HK-2 (cell line): Measurements from ENCODE around the gene INVS.
A peak's percentile ranks its signal among the peaks of the same experiment; 100 is the strongest.
"Not testable (repeated sequence)": the region's sequence is repeated elsewhere in the genome, so short reads cannot be mapped to it uniquely, and the experiment has no call there.

Experiments
- DNase-seq: peaks from one replicate; pipeline ENCODE4 v3.0.0-alpha.2; 2018; ENCODE audit not compliant: unreplicated experiment

INVS gene

GRCh38 chr9:100322954-100323536 is 224.0 kb downstream of the INVS start:
- DNase-seq, result peak; percentile 20

DNA sequence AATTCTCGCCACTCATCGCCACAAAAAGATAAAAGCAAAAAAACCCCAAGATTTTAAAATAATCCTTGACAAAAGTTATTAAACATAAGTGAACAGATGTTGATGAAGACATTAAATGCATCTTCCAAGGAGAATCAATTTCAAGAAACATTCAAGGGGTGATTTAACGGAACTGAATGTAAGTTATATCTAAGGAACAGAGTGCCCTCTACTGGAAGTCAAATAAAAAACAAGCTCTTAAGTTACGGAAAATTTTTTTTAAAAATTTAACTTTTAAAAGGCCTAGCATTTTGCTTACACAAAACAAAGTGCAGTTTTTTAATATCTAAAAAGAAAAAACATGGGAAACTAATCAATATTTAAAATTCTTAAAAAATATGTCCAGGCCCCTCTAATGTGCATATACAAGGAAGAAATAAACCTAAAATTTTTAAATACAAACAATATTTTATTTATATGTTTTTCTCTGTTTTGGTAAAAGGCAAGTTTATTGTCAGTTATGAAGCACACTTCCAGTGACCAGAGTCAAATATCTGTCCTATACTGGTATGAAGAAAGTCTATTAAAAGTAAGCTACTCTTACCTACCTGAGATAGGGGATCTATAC is 225.7 kb downstream of the INVS start:
- DNase-seq, result no peak

- not testable (repeated sequence) for DNase-seq
Measured at GRCh38 chr9:100338736-100339135, 239.7 kb downstream of the INVS start.

GRCh38 chr9:100340224-100340623 is 241.2 kb downstream of the INVS start:
- no peak for DNase-seq

GRCh38 chr9:100341889-100342288 is 242.8 kb downstream of the INVS start:
- DNase-seq, result no peak

DNA sequence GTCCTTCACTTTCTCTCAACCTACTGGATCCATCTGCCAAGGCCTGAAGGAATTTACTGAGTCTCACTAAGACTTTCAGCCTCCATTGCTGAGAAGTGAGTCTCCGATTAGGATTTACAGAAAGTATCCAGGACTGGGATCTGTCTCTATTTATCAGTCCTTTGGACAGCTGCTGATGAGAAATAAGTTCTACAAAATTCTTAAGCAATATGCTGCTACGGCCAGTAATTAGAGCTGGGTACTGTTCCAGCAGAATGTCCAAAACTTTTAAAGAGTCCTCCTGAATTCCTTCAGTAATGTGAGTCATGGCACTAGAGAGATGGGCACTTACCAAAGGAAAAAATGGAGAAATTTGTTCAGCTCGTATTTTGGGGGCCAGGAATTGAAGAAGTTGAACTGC is 247.8 kb downstream of the INVS start:
- no peak for DNase-seq

GRCh38 chr9:100350188-100350587 is 251.1 kb downstream of the INVS start:
- DNase-seq, result no peak
